HepG2 (cell line): ENCODE data around the gene NEDD4L. TPM values are rescaled to one million over a fixed set of nuclear protein-coding genes. Genes with fewer than 3 reads are reported as not detected.
A peak's percentile ranks its signal among the peaks of the same experiment; 100 is the strongest.

Experiments
- CCDC6 ChIP-seq: sonication (generic); formaldehyde crosslinking; IDR thresholded peaks from 2 replicates; pipeline ENCODE4 v1.8.1; 2022; ENCODE audit warnings: mild to moderate bottlenecking, missing genetic modification reagents, moderate library complexity
- FOXC1 ChIP-seq: sonication (generic); formaldehyde crosslinking; IDR thresholded peaks from 2 replicates; pipeline ENCODE4 v1.8.0; 2022; ENCODE audit warnings: mild to moderate bottlenecking, missing genetic modification reagents, borderline replicate concordance
- KMT2B ChIP-seq: IDR thresholded peaks from 2 replicates; pipeline ENCODE4 v1.6.1; 2016; ENCODE audit warnings: missing genetic modification reagents, missing compliant biosample characterization
- MEIS2 ChIP-seq: sonication (generic); formaldehyde crosslinking; IDR thresholded peaks from 2 replicates; pipeline ENCODE4 v1.9.0; 2021; ENCODE audit warnings: mild to moderate bottlenecking, missing genetic modification reagents
- MYPOP ChIP-seq: sonication (generic); formaldehyde crosslinking; IDR thresholded peaks from 2 replicates; pipeline ENCODE4 v1.8.1; 2023; ENCODE audit warnings: mild to moderate bottlenecking, moderate library complexity, missing genetic modification reagents
- NR2F6 ChIP-seq, 2 experiments: IDR thresholded peaks; 2 replicates each; pipeline ENCODE4 v1.6.1; 2016; ENCODE audit warnings: antibody characterized with exemption in 1 of 2, mild to moderate bottlenecking in 1 of 2
- PHF20 ChIP-seq: sonication (generic); formaldehyde crosslinking; IDR thresholded peaks from 2 replicates; pipeline ENCODE4 v1.5.0; 2020; ENCODE audit warnings: mild to moderate bottlenecking, missing genetic modification reagents
- PHF21A ChIP-seq: sonication (generic); formaldehyde crosslinking; IDR thresholded peaks from 2 replicates; pipeline ENCODE4 v1.5.0; 2020; ENCODE audit warnings: mild to moderate bottlenecking, missing genetic modification reagents
- PHF5A ChIP-seq: IDR thresholded peaks from one replicate; pipeline ENCODE4 v1.6.1; 2018; ENCODE audit warnings: low read depth, missing genetic modification reagents; ENCODE audit not compliant: unreplicated experiment
- SOX13 ChIP-seq, 3 experiments: fragments of 450-650 bp in 1 of 3; sonication (generic) in 1 of 3; formaldehyde crosslinking in 1 of 3; IDR thresholded peaks in 2 of 3; conservative IDR thresholded peaks in 1 of 3; 2 replicates each; pipeline versions ENCODE4 v1.5.0 to v1.6.1; 2016 to 2020; ENCODE audit warnings: antibody characterized with exemption in 1 of 3, mild to moderate bottlenecking in 1 of 3, missing compliant biosample characterization in 1 of 3, missing genetic modification reagents in 1 of 3, moderate library complexity in 1 of 3
- ZC3H13 ChIP-seq: sonication (generic); formaldehyde crosslinking; IDR thresholded peaks from 2 replicates; pipeline ENCODE4 v1.8.1; 2023; ENCODE audit warnings: mild to moderate bottlenecking, missing genetic modification reagents, moderate library complexity
- ZFP90 ChIP-seq: sonication (generic); formaldehyde crosslinking; IDR thresholded peaks from 2 replicates; pipeline ENCODE4 v1.8.0; 2022; ENCODE audit warnings: missing genetic modification reagents, mild to moderate bottlenecking, inconsistent platforms, borderline replicate concordance
- ZMYM4 ChIP-seq: sonication (generic); formaldehyde crosslinking; IDR thresholded peaks from 2 replicates; pipeline ENCODE4 v1.8.1; 2023; ENCODE audit warnings: mild to moderate bottlenecking, missing genetic modification reagents
- ZNF18 ChIP-seq: sonication (generic); formaldehyde crosslinking; IDR thresholded peaks from 2 replicates; pipeline ENCODE4 v1.8.0; 2022; ENCODE audit warnings: mild to moderate bottlenecking, missing genetic modification reagents; ENCODE audit not compliant: insufficient replicate concordance
- ZNF276 ChIP-seq: sonication (generic); formaldehyde crosslinking; IDR thresholded peaks from 2 replicates; pipeline ENCODE4 v1.4.0; 2020; ENCODE audit warnings: mild to moderate bottlenecking, low read depth, missing genetic modification reagents
- polyA plus RNA-seq, 8 experiments: library from polyadenylated mRNA; depleted of rRNA in 3 of 8; stranded (reverse) in 7 of 8; unstranded in 1 of 8; fragments of >200 nt; fragmentation: Illumina TruSeq in 4 of 8; extraction: Trizol in 4 of 8; gene quantifications; 2 replicates each; pipeline versions ENCODE4 v1.2.1 to v1.2.3, GENCODE V29; 2011 to 2016; ENCODE audit warnings: low read depth in 4 of 8, missing spikeins in 1 of 8, mixed read lengths in 1 of 8; ENCODE audit not compliant: insufficient read depth in 1 of 8
- total RNA-seq, 5 experiments: library from RNA; depleted of rRNA; stranded (reverse); fragments of >200 nt; fragmentation: Illumina TruSeq; extraction: Trizol; gene quantifications; 2 replicates each; pipeline ENCODE4 v1.2.3, GENCODE V29; 2016; ENCODE audit warnings: low read depth in 1 of 5

NEDD4L gene
- total and polyA plus RNA-seq, 2 of the 13 experiments (the other 11 are each of a cell fraction or from before 2014, with no cell fraction given): 168 to 390 TPM

- no peak for TF ChIP-seq ZFP90 (CRISPR knock-in tag)
- TF ChIP-seq ZNF276: no peak
- no peak for TF ChIP-seq ZNF18 (CRISPR knock-in tag)
- no peak for TF ChIP-seq SOX13 (IDR thresholded peaks at IDR 0.05)
- TF ChIP-seq SOX13 (CRISPR knock-in tag; conservative IDR thresholded peaks at IDR 0.05 in 1 of 2, IDR thresholded peaks at IDR 0.05 in 1 of 2): 0 out of 4 replicates have a peak, but pooled peaks of 1 of the 2 experiments have one; percentile 2
- TF ChIP-seq NR2F6 (IDR thresholded peaks at IDR 0.05): 0 out of 2 replicates have a peak, but pooled peaks have one; percentile 11
- TF ChIP-seq NR2F6 (CRISPR knock-in tag; IDR thresholded peaks at IDR 0.05): no peak
- TF ChIP-seq ZMYM4 (CRISPR knock-in tag): no peak
- no peak for TF ChIP-seq MYPOP (CRISPR knock-in tag)
- no peak for TF ChIP-seq MEIS2 (CRISPR knock-in tag)
- no peak for TF ChIP-seq KMT2B (CRISPR knock-in tag)
- TF ChIP-seq FOXC1 (CRISPR knock-in tag): no peak
- TF ChIP-seq PHF21A (CRISPR knock-in tag): no peak
- TF ChIP-seq ZC3H13 (CRISPR knock-in tag): no peak
- no peak for TF ChIP-seq PHF20 (CRISPR knock-in tag)
- no peak for TF ChIP-seq CCDC6 (CRISPR knock-in tag)
- peak; percentile 44 for TF ChIP-seq PHF5A (CRISPR knock-in tag)
Observed at GRCh38 chr18:58409802-58410445, 365.9 kb downstream of the NEDD4L start (continued).
